SK-N-SH treated with all-trans-retinoic acid at 6 μM for 48 hours (cell line): Measurements from ENCODE around the gene ITPA.

Experiments
- ATAC-seq: fragments of 200-7000 bp; cut with Tn5 transposase; 3 replicates; pipeline ENCODE4 v1.9.1; 2020; ENCODE audit warnings: mild to moderate bottlenecking, moderate library complexity
- BACH2 ChIP-seq: fragments of 250-450 bp; sonication (Bioruptor Pico); IDR thresholded peaks from 2 replicates; pipeline ENCODE4 v1.9.0; 2021; ENCODE audit warnings: mild to moderate bottlenecking, borderline replicate concordance
- CSDC2 ChIP-seq: fragments of 250-450 bp; sonication (Bioruptor Pico); IDR thresholded peaks from 2 replicates; pipeline ENCODE4 v1.5.0; 2020; ENCODE audit warnings: mild to moderate bottlenecking, moderate library complexity
- GLIS3 ChIP-seq: fragments of 250-450 bp; sonication (Bioruptor Pico); IDR thresholded peaks from 2 replicates; pipeline ENCODE4 v1.5.0; 2020; ENCODE audit warnings: mild to moderate bottlenecking, moderate library complexity
- ISL1 ChIP-seq: fragments of 250-450 bp; sonication (Bioruptor Pico); IDR thresholded peaks from 2 replicates; pipeline ENCODE4 v2.1.2; 2022; ENCODE audit warnings: mild to moderate bottlenecking, moderate library complexity
- PATZ1 ChIP-seq: fragments of 250-450 bp; sonication (Bioruptor Pico); IDR thresholded peaks from 2 replicates; pipeline ENCODE4 v1.8.0; 2020; ENCODE audit warnings: mild to moderate bottlenecking, moderate library complexity, borderline replicate concordance
- POU6F1 ChIP-seq: fragments of 250-450 bp; sonication (Bioruptor Pico); IDR thresholded peaks from 2 replicates; pipeline ENCODE4 v1.8.0; 2021; ENCODE audit warnings: low read depth, mild to moderate bottlenecking, moderate library complexity, borderline replicate concordance
- PPARA ChIP-seq: fragments of 250-450 bp; sonication (Bioruptor Pico); IDR thresholded peaks from 2 replicates; pipeline ENCODE4 v1.5.0; 2020; ENCODE audit warnings: mild to moderate bottlenecking, borderline replicate concordance
- RARB ChIP-seq: fragments of 250-450 bp; sonication (Bioruptor Pico); IDR thresholded peaks from 2 replicates; pipeline ENCODE4 v1.8.0; 2021; ENCODE audit warnings: mild to moderate bottlenecking, moderate library complexity
- TCF4 ChIP-seq: fragments of 250-450 bp; sonication (Bioruptor Pico); IDR thresholded peaks from 2 replicates; pipeline ENCODE4 v1.8.0; 2021; ENCODE audit warnings: mild to moderate bottlenecking, moderate library complexity, borderline replicate concordance
- TOX ChIP-seq: fragments of 250-450 bp; sonication (Bioruptor Pico); IDR thresholded peaks from 2 replicates; pipeline ENCODE4 v1.8.0; 2021; ENCODE audit warnings: mild to moderate bottlenecking, moderate library complexity, borderline replicate concordance
- TSHZ2 ChIP-seq: fragments of 250-450 bp; sonication (Bioruptor Pico); IDR thresholded peaks from 2 replicates; pipeline ENCODE4 v1.5.0; 2020; ENCODE audit warnings: mild to moderate bottlenecking, moderate library complexity
- ZC3H10 ChIP-seq: fragments of 250-450 bp; sonication (Bioruptor Pico); IDR thresholded peaks from 2 replicates; pipeline ENCODE4 v1.5.1; 2021; ENCODE audit warnings: mild to moderate bottlenecking, moderate library complexity
- ZFP3 ChIP-seq: fragments of 250-450 bp; sonication (Bioruptor Pico); IDR thresholded peaks from 2 replicates; pipeline ENCODE4 v1.5.0; 2020; ENCODE audit warnings: mild to moderate bottlenecking, moderate library complexity
- ZFP30 ChIP-seq: fragments of 450-650 bp; formaldehyde crosslinking; IDR thresholded peaks from 2 replicates; pipeline ENCODE4 v1.5.0; 2022; ENCODE audit warnings: mild to moderate bottlenecking, moderate library complexity
- ZNF565 ChIP-seq: fragments of 450-650 bp; formaldehyde crosslinking; conservative IDR thresholded peaks from 2 replicates; pipeline ENCODE4 v1.5.0; 2020; ENCODE audit warnings: low read depth, mild to moderate bottlenecking, moderate library complexity
- ZNF8 ChIP-seq: fragments of 450-650 bp; formaldehyde crosslinking; IDR thresholded peaks from 2 replicates; pipeline ENCODE4 v1.5.0; 2020; ENCODE audit warnings: mild to moderate bottlenecking, moderate library complexity
- TF ChIP-seq, protein P1 (sequence below): fragments of 250-450 bp; sonication (Bioruptor Pico); IDR thresholded peaks from 2 replicates; pipeline ENCODE4 v1.5.1; 2021; ENCODE audit warnings: mild to moderate bottlenecking, moderate library complexity
- TF ChIP-seq, protein P2 (sequence below): fragments of 250-450 bp; sonication (Bioruptor Pico); IDR thresholded peaks from 2 replicates; pipeline ENCODE4 v1.5.1; 2020; ENCODE audit warnings: low read depth, mild to moderate bottlenecking, moderate library complexity

ITPA gene

DNA sequence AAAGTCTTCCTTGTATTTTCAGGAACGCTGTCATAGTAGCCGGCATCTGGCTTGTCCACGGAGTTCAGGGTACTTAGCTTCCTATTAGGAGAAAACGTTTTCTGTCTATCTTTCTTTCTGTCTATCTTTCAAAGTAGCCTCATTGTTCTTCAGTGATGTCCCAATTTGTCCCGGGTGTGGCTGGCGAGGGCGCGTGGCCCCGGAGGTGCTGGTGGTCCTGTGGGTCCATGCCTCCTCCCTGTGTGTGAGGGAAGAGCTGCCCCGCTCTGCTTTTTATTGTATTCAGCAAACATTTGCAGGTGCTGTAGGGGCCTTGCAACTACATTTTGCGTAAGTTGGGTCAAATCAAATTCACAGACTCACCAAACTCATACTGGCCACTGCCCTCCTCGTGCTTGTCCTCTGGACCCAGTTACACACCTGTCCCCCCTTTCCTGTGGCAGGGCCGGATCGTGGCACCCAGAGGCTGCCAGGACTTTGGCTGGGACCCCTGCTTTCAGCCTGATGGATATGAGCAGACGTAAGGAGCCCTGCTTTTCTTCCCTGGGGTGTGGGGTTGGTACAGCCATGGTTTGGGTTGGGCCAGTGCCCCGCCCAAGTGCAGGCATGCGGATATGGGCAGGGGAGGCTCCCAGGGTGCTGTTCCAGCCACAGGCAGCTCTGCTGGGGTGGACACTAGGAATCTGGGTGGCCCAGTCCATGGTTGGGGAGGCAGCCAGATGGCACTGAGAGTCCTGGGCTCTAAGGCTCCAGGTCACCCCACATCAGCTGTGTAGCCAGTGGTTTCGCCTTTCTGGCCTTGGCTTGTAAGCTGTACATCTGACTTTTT is 12.3 kb downstream of the ITPA start:
- TF ChIP-seq POU6F1 (CRISPR knock-in tag): no peak
- no peak for TF ChIP-seq ZNF8 (CRISPR knock-in tag)
- TF ChIP-seq RARB (CRISPR knock-in tag): no peak
- no peak for TF ChIP-seq ISL1
- TF ChIP-seq TOX: no peak
- TF ChIP-seq, protein P1, sequence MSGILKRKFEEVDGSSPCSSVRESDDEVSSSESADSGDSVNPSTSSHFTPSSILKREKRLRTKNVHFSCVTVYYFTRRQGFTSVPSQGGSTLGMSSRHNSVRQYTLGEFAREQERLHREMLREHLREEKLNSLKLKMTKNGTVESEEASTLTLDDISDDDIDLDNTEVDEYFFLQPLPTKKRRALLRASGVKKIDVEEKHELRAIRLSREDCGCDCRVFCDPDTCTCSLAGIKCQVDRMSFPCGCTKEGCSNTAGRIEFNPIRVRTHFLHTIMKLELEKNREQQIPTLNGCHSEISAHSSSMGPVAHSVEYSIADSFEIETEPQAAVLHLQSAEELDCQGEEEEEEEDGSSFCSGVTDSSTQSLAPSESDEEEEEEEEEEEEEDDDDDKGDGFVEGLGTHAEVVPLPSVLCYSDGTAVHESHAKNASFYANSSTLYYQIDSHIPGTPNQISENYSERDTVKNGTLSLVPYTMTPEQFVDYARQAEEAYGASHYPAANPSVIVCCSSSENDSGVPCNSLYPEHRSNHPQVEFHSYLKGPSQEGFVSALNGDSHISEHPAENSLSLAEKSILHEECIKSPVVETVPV (CRISPR knock-in tag): no peak
- TF ChIP-seq PPARA (CRISPR knock-in tag): no peak
- no peak for TF ChIP-seq ZFP3 (CRISPR knock-in tag)
- TF ChIP-seq TSHZ2 (CRISPR knock-in tag): no peak
- no peak for TF ChIP-seq ZFP30
- TF ChIP-seq CSDC2 (CRISPR knock-in tag): no peak
- no peak for TF ChIP-seq PATZ1 (CRISPR knock-in tag)
- TF ChIP-seq ZNF565 (CRISPR knock-in tag): no peak
- TF ChIP-seq ZC3H10: no peak
- TF ChIP-seq, protein P2, sequence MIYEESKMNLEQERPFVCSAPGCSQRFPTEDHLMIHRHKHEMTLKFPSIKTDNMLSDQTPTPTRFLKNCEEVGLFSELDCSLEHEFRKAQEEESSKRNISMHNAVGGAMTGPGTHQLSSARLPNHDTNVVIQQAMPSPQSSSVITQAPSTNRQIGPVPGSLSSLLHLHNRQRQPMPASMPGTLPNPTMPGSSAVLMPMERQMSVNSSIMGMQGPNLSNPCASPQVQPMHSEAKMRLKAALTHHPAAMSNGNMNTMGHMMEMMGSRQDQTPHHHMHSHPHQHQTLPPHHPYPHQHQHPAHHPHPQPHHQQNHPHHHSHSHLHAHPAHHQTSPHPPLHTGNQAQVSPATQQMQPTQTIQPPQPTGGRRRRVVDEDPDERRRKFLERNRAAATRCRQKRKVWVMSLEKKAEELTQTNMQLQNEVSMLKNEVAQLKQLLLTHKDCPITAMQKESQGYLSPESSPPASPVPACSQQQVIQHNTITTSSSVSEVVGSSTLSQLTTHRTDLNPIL (CRISPR knock-in tag): no peak
- TF ChIP-seq BACH2 (CRISPR knock-in tag): no peak

GRCh38 chr20:3222635-3223600 is 13.6 kb downstream of the ITPA start:
- TF ChIP-seq PPARA (CRISPR knock-in tag): no peak
- no peak for TF ChIP-seq TOX
- ATAC-seq: no peak

More for the DNA sequence above, 12.3 kb downstream of the ITPA start:
- ATAC-seq: no peak

- ATAC-seq: no peak
- TF ChIP-seq TCF4 (CRISPR knock-in tag) (no peak), ISL1 (no peak), ZC3H10 (no peak), GLIS3 (no peak), RARB (CRISPR knock-in tag) (no peak), BACH2 (CRISPR knock-in tag) (no peak), CSDC2 (CRISPR knock-in tag) (no peak)
- TF ChIP-seq, protein P1 (CRISPR knock-in tag): no peak
Measured at GRCh38 chr20:3223651-3223993, 14.3 kb downstream of the ITPA start.
